ENCODE results near the gene CCDC92.
"Not testable (repeated sequence)": the region's sequence is repeated elsewhere in the genome, so short reads cannot be mapped to it uniquely, and the experiment has no call there.

Gene CCDC92

DNA sequence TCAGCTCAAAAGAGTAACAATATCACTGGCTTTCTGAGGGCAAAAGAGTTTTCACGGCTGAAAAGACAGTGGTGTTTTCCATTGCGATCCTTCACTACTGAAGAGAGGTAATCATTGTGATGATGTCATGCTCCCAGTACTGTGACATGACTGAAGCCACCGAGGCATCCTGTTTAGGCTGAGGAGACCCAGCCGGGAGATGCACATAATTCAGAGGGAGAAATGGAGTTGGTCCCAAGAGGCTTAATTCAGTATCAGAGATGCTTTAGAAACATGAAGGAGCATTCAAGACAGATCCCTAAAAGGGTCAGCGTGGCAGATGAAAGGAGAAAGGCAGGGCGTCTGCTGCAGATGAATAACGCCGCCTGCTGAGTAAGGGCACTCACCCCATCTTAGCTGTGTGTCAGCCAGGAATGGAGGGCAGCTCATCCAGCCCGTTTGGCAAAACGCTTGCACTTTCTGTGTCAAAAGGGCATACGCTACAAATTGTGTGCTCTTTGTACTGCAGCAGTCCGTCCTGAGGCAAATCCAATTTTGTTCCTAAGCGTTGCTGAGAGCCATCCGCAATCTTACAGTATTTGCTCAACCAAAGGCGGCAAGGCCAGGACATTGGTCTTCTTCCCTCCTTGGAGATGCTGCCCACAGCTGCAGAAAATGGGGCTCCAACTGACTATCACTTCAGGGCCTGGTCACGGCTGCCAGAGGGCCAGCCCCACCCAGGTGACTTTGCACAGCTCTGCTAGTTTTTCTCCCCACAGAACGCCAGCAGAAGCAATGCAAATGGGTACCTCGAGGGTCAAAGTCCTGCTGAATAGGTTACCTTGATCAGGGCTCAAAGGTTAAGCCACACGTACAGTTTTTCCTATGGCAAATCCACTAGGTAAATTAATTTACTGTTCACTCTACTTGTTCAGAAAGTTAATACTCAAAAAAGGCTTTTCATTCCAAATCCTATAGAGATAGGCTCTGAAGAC lies 23.5 kb downstream of the CCDC92 start:
- no peak for DNase-seq (ENCODE audit: low spot score)

- no peak for DNase-seq (ENCODE audit: low spot score)
Observed at GRCh38 chr12:123948401-123948795, 24.2 kb downstream of the CCDC92 start.

- DNase-seq (ENCODE audit: low spot score): not testable (repeated sequence)
Observed at GRCh38 chr12:123947531-123947930, 25.1 kb downstream of the CCDC92 start.

GRCh38 chr12:123946516-123947505 lies 25.8 kb downstream of the CCDC92 start:
- not testable (repeated sequence) for DNase-seq (ENCODE audit: low spot score)

DNA sequence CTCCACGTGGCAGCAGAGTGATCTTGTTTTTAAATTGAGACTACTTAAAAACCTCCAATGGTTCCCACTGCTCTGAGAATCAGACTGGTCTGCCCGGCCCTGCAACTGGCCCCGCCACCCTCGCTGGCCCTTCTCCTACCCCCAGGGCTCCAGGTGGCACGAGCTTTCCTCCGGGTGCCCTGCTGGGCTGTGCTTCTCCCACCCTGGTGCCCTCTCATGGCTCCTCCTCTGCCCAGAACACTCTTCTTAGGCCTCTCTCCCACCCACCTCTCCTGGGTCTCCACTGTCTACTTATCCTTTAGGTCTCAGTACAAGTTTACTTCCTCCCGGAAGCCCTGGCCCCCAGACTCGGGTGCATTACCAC lies 26.5 kb downstream of the CCDC92 start:
- no peak for DNase-seq (ENCODE audit: low spot score)

DNA sequence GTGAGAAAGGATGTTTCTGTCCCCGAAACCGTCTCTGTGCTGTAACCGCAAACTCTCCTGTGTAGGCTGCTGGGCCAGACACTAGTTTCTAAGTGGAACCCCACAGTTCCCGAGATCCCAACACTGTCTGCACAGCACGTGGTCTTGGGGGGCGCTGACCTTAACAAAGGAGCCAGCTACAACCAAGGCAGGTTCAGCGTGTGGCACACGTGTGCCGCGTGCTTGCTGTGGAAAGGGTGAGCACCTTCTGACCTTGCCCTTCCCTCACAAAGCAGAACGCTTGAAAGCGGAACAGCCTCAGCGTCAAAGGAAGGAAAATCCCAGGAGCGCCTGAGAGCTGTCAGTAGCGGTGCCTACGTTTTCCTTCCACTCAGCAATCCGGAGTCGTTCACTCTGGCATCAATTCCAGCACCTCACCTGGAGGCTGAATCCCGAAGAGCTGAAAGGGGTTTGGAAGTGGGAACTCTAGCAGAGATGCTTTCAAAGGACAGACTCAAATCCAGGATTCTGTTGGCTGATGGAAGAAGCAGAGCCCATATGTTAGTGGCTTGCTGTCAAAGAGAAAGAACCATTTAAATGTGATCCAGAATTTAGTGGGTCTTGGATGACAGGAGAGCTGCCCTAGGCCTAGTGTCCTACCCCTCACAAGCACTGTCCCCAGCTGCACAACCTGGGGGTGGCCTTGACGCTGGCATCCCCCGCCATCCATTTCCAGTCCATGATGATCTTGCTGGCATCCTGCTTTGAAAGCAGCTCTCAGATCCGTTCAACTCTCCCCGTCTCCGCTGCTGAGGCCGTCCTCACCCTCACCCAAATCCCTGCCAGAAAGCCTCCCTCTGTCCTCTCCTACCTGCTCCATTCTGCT lies 27.1 kb downstream of the CCDC92 start:
- no peak for DNase-seq (ENCODE audit: low spot score)

DNA sequence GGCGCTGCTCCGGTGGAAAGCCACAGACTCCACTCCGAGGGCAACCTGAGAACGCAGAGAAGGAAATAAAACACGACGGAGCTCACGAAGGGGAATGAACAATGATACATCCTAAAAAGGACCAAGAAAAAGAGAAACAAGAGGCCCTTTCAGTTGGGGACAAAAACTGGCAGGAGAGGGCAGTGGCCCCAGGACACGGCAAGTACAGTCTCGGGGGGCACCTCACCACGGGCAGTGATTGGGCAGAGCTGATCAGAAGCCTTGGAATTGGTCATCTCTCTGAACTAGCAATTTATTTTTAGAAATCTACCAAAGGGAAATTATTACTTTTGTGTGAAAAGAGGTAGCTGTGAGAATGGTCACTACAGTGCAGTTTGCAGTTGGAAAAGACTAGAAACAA lies 27.9 kb downstream of the CCDC92 start:
- DNase-seq (ENCODE audit: low spot score): no peak

GRCh38 chr12:123943816-123944215 lies 28.8 kb downstream of the CCDC92 start:
- no peak for DNase-seq (ENCODE audit: low spot score)

DNA sequence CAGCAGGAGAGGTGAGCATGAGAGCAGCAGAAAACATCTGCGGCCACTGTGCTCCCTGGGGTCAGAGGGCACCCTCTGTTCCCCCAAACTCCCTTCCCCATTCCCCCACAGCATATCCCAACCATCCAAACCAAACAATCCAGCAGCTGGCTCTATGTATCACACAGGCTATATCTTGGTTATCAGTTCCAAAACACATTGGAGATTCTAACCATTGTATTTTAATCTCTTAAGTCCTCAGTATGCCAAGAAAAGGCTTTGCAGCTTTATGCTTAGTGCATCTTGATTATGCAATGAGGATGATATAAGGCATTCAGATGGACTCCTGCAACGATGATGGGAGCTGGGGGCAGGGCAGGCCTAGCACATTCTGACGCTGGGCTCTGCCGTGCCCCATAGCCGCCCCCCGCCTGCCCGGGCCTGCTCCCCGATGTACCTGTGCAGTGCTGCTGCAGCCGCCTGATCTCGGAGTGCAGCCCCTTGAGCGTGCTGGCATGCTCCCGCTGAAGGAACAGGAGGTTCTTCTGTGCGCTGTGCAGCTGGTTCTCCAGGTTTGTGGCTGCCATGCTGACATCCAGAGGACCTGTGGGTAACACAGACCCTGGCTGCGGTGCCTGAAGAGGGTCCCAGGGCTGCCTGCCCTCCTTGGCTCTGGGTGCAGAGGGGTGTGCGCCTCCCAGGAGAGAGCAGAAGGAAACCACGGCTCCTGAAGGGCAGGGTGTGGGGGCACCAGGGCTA lies 29.6 kb downstream of the CCDC92 start:
- no peak for DNase-seq (ENCODE audit: low spot score)

DNA sequence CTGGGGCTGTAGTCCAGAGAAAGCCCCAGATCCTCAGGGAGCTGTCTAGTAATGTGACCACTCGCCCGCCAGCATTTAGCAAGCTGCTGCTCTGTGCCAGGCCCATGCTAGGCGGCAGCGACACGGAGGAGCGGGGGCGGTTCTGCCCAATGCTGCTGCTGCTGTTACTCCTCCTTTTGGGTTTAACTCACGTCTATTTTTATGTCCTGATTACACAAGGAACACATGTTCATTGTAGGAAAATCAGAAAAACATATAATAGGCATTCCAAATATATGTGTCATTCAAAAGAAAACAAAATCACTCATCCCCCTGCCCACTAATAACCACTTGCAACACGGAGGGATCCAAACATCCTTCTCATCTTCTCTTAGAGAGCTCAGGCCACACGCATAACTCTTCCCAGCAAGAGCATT lies 30.4 kb downstream of the CCDC92 start:
- no peak for DNase-seq (ENCODE audit: low spot score)

GRCh38 chr12:123941624-123942237 lies 30.9 kb downstream of the CCDC92 start:
- no peak for DNase-seq (ENCODE audit: low spot score)

DNA sequence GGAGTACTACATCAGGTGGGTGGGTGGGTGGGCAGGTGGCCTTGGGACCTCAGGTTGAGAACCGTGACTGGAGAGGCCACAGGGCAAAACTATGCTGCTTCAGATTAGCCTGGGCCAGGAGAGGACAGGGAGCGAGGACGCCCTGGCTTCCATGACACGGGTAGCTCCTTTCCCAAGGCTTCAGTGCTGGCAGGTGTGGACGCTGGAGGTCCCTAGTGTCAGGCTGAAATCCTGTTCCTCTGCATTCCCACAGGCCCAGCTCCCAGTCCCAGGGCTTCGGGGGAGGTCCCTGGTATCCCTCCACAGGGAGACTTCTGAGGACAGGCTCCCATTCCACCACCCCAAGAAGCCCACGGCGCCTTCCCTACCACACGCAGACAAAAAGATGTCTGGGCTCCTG lies 31.6 kb downstream of the CCDC92 start:
- no peak for DNase-seq (ENCODE audit: low spot score)

DNA sequence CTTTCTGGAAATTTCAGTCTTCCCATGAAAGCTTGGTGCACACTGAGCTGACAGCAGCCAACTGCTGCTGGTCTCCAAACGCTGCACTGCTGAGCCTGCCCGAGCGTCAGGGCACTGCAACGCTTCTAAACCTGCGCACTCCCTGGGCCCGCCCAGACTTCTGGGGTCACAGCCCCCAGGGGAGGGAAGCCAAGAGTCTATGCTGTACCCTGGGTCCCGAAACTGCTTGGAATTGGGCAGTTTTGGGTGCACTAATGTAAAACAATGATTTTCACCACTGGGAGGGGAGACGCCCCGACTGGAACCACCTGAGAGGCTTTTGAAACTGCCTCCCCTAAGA lies 32.0 kb downstream of the CCDC92 start:
- no peak for DNase-seq (ENCODE audit: low spot score)

DNA sequence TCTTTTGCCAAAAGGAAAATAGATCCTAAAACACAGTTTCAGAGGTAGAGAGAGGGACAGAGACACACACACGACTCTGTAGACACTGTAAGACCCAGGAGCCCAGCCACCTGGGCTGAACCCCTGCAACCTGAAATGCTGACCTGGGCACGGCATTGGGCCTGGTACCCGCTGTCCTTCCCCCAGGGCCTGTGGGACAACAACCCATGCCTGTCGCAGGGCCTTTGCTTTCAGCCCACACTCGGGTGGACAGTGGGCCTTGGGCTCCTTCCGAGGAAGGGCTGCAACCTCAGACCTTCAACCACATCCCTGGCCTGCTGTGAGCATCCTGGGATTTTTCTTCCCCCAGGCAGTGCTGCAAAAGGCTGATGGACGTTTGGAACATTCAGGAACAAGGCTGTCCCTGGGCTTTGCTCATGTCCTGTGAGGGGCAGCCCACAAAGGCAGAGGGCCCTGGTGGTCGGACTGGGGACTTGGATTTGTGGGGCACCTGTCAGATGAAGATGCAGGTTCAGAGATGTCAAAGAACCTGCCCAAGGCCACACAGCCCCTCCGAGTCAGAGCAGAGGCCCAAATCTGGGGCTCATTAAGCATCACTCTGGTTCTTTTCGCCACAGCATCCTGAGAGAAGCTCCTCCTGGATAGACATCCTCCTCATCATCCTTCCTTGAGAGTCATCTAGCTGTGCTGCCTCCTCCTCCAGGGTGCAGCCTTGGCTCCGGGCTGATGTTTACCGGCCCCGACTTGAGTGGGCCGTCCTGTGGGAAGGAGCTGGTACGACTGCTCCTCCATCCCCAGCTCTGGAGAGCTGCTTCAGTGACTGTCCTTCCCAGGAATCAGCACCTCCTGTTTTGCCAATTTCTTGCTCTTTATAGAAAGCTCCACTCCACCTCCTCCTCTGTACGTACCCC lies 32.7 kb downstream of the CCDC92 start:
- DNase-seq (ENCODE audit: low spot score): no peak

DNA sequence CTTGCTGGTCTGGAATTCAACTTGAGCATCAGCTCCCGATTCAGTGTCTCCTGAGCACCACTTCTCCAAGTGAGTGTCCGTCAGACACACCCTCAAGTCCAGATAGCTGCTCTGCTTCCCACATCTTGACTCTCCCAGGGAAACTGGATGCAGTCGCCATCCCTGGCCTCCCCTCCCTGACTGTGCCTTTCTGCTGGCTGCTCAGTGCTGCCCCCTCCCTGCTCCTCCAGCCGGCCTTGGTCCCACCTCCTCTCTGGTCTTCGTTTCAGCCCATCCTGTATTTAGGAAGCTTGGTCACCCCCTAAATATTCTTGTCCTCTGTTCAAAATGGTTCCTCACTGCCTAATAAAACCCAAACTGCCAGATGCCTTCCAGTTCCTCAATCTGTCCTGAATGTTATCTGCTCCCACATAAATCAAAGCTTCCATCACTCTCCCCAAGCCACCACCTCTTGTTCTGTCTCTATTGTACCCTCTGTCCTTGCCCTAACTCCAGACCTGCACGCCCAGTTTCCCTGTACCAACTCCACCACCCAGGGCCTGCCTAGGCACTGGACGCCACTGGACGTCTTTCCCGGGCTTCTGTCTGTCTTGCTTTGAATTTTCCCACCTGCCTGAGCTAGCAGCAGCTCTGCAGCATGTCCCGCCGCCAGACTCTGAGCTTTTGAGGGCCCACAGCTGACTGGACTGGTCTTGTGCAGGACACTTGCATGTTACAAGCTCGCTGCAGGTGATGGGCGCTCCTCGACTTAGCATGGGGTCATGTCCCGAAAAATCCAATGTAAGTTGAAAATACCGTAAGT lies 33.8 kb downstream of the CCDC92 start:
- DNase-seq (ENCODE audit: low spot score): no peak

DNA sequence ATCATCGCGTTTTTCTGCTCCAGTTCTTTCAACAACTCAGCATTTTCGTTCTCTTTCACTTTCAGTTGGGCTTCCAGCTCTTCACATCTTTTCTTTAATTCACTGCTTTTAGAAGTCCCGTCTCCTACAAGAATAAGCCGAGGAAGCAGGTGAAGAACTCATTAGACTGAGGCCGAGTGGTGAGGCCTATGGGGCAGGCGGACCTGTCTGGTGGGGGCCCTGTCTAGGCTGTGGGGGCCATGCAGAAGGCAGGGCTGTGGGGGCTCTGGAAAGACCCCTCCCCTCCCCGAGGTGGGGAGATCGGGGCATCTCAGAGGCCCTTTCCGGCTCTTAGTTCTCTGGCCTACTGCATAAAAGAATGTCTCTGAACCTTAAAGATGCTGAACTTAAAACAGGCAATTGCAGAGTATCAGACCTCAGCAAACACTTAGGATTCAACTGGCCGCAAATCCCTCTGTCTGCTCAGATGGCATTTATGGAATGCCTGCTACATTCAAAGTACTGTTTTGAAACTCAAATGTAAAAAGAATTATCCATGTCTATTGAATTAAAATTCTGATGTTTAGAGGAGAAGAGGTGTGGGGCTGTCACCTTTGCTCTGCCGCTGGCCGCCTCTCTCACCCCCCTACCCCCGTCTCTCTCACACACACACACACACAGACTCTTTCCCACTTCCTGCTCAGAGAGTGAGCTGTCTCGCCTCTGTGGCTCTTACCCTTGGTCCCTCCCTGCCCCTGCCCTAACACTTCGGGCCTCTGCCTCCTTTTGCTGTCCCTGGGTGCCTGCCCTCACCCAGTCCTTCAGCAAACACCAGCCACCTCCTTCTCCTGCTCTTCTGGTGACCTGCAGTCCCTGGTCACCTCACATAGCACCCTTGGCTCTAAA lies 34.7 kb downstream of the CCDC92 start:
- no peak for DNase-seq (ENCODE audit: low spot score)

DNA sequence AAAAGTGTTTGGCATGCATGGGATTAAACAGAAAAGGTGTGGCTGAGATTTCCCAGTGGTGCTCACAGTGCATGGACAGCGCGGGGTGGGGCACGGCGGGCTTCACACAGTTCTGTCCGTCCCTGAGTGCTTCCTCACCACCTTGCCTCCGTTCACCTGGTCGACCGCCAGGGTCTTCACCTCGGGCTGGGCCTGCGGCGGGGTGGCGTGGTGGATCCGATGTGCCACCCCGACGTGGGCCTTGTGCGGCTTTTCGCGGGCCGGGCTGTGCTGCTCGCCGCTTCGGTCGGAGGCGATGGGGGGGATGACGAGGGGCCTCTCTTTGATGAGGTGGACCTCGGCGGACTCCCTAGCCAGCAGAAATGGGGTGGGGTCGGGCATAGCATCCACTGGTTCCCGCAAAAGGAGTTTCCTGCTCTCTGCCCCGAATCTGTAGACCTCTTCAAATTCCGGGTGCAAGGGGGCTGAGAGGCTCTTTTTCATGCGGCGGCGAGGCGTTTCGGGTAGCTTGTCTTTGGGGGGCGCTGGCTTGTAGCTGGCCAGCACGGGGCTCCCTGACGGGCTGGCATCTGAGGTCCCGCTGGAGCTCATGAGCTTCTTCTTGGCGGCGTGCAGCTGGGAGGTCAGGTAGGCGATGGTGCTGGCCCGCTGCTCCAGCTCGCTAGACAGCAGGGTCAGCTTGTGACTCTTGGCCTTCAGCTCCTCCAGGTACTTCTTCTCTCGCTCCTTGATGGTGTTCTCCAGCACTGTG lies 35.5 kb downstream of the CCDC92 start:
- DNase-seq (ENCODE audit: low spot score): no peak
